Endothelial cell of umbilical vein (primary cell): ENCODE measurements around the gene ZG16. TPM values are rescaled to one million over a fixed set of nuclear protein-coding genes. Genes with fewer than 3 reads are reported as not detected.
"Not testable (repeated sequence)": the region's sequence is repeated elsewhere in the genome, so short reads cannot be mapped to it uniquely, and the experiment has no call there.

Experiments
- BruUV-seq: library from RNA; stranded (reverse); fragments of 400-500 nt; replicated peaks from 2 replicates; lab custom pipeline; 2021; lab: Mats Ljungman, UMichigan
- CTCF ChIA-PET: fragments of 300-600, 350-600 bp; sonication (Branson Sonifier 250); formaldehyde crosslinking; loops from one replicate; lab custom pipeline; 2021; ENCODE audit warnings: antibody characterized with exemption, inconsistent platforms; lab: Charles Lee
- POLR2A ChIA-PET: fragments of 300-600, 350-600 bp; sonication (Branson Sonifier 250); formaldehyde crosslinking; loops from one replicate; lab custom pipeline; 2021; ENCODE audit warnings: antibody characterized with exemption, inconsistent platforms; lab: Charles Lee
- DNase-seq: peaks from one replicate; pipeline ENCODE4 v3.0.0-alpha.2; 2011; ENCODE audit warnings: low read depth, low spot score
- FAIRE-seq: peaks from 2 replicates; lab custom pipeline; 2011; peaks lifted over from hg19 to GRCh38; lab: Jason Lieb, UNC
- H2AFZ ChIP-seq: 2 replicates; pipeline ENCODE4 v1.6.0; 2012; ENCODE audit warnings: low read depth, low read length, control low read depth, inconsistent platforms
- H3K27ac ChIP-seq: 2 replicates; pipeline ENCODE4 v1.5.1; 2011; ENCODE audit warnings: low read depth, mild to moderate bottlenecking, control low read depth, low read length, moderate library complexity; ENCODE audit not compliant: insufficient read depth
- H3K27me3 ChIP-seq, 2 experiments: 2 replicates each; pipeline versions ENCODE4 v1.6.0 to v1.6.1; 2011; ENCODE audit warnings: low read length in 2 of 2, mixed read lengths in 1 of 2; ENCODE audit not compliant: control insufficient read depth in 2 of 2, insufficient read depth in 2 of 2
- H3K36me3 ChIP-seq, 2 experiments: 2 replicates in 1 of 2; 3 replicates in 1 of 2; pipeline ENCODE4 v1.5.1; 2011; ENCODE audit warnings: low read length in 2 of 2, mild to moderate bottlenecking in 1 of 2, moderate library complexity in 1 of 2; ENCODE audit not compliant: control insufficient read depth in 2 of 2, insufficient read depth in 2 of 2; ENCODE audit errors: extremely low read depth in 1 of 2
- H3K4me1 ChIP-seq: 3 replicates; pipeline ENCODE4 v1.5.1; 2011; ENCODE audit warnings: mild to moderate bottlenecking, low read length; ENCODE audit not compliant: control insufficient read depth, insufficient read depth; ENCODE audit errors: extremely low read depth
- H3K4me2 ChIP-seq: 2 replicates; pipeline ENCODE4 v1.6.1; 2011; ENCODE audit warnings: low read length, control low read depth, mixed read lengths; ENCODE audit not compliant: insufficient read depth
- H3K4me3 ChIP-seq, 3 experiments: fragments of 200-600 bp in 1 of 3; sonication (generic), shearing (Covaris generic) in 1 of 3; replicated peaks in 1 of 3; 2 replicates each; pipeline ENCODE4 v1.5.1; 2011 to 2016; ENCODE audit warnings: control low read depth in 3 of 3, low read length in 3 of 3, mild to moderate bottlenecking in 2 of 3, inconsistent platforms in 1 of 3, low read depth in 1 of 3, moderate library complexity in 1 of 3; ENCODE audit not compliant: insufficient read depth in 1 of 3
- H3K79me2 ChIP-seq: 2 replicates; pipeline ENCODE4 v1.6.0; 2012; ENCODE audit warnings: low read length, inconsistent platforms; ENCODE audit not compliant: control insufficient read depth, insufficient read depth
- H3K9ac ChIP-seq: replicated peaks from 2 replicates; pipeline ENCODE3; 2011; ENCODE audit warnings: low read length, control low read depth; ENCODE audit not compliant: insufficient read depth; ENCODE audit errors: extremely low read depth
- H3K9me1 ChIP-seq: replicated peaks from 3 replicates; pipeline ENCODE4 v1.6.0; 2011; ENCODE audit warnings: mild to moderate bottlenecking, low read length; ENCODE audit not compliant: control insufficient read depth, insufficient read depth; ENCODE audit errors: extremely low read depth
- H3K9me3 ChIP-seq: replicated peaks from 2 replicates; pipeline ENCODE4 v1.5.1; 2012; ENCODE audit warnings: low read length, inconsistent platforms; ENCODE audit not compliant: control insufficient read depth, insufficient read depth
- H4K20me1 ChIP-seq: replicated peaks from 2 replicates; pipeline ENCODE3; 2011; ENCODE audit warnings: mild to moderate bottlenecking, low read length; ENCODE audit not compliant: control insufficient read depth, insufficient read depth; ENCODE audit errors: extremely low read depth
- EZH2 ChIP-seq: IDR thresholded peaks from 2 replicates; pipeline ENCODE4 v1.6.1; 2012; ENCODE audit warnings: borderline replicate concordance, low read depth, mild to moderate bottlenecking, moderate library complexity, low read length, inconsistent platforms; ENCODE audit not compliant: severe bottlenecking
- FOS ChIP-seq: IDR thresholded peaks from 2 replicates; pipeline ENCODE4 v1.6.1; 2011; ENCODE audit warnings: mild to moderate bottlenecking, low read length, moderate library complexity, borderline replicate concordance; ENCODE audit not compliant: insufficient read depth
- GATA2 ChIP-seq: IDR thresholded peaks from 2 replicates; pipeline ENCODE4 v1.7.0; 2011; ENCODE audit warnings: low read depth, mild to moderate bottlenecking, moderate library complexity, mixed read lengths, low read length; ENCODE audit not compliant: insufficient read length, insufficient read depth
- JUN ChIP-seq: IDR thresholded peaks from 2 replicates; pipeline ENCODE4 v1.6.1; 2011; ENCODE audit warnings: borderline replicate concordance, low read depth; ENCODE audit not compliant: insufficient read length, insufficient read depth
- MAX ChIP-seq: IDR thresholded peaks from 2 replicates; pipeline ENCODE4 v1.6.1; 2011; ENCODE audit not compliant: insufficient read depth, insufficient read length
- POLR2A ChIP-seq: IDR thresholded peaks from 2 replicates; pipeline ENCODE4 v1.6.1; 2012; ENCODE audit warnings: low read depth, mild to moderate bottlenecking, control low read depth, low read length
- POLR2AphosphoS5 ChIP-seq: IDR thresholded peaks from 2 replicates; pipeline ENCODE4 v1.6.1; 2012; ENCODE audit warnings: low read depth, mild to moderate bottlenecking, control low read depth, low read length, moderate library complexity; ENCODE audit not compliant: insufficient read depth
- dilution Hi-C: fragments of 300-500 bp; cut with MboI; formaldehyde crosslinking; loops from one replicate; pipeline ENCODE4 v1.15.0; 2019; ENCODE audit warnings: low sequenced_read_pairs; ENCODE audit not compliant: extremely low pct_ligation_motif_present
- intact Hi-C: fragments of 100-400 bp; cut with micrococcal nuclease; formaldehyde crosslinking; loops from one replicate; pipeline ENCODE4 v1.10.0; 2022
- polyA plus RNA-seq, 4 experiments: library from polyadenylated mRNA; depleted of rRNA in 3 of 4; stranded (reverse) in 3 of 4; unstranded in 1 of 4; fragments of >200 nt; gene quantifications; 2 replicates each; pipeline versions ENCODE4 v1.2.1 to v1.2.3, GENCODE V29; 2011 to 2012; ENCODE audit warnings: missing spikeins in 1 of 4
- total RNA-seq: library from RNA; stranded (reverse); gene quantifications from 2 replicates; pipeline ENCODE4 v1.2.3, GENCODE V29; 2021
- TF ChIP-seq, protein P1 (sequence below), 2 donors: IDR thresholded peaks; 1 replicate in 1 of 2; 2 replicates in 1 of 2; pipeline ENCODE4 v1.5.1; 2011; ENCODE audit warnings: low read length in 2 of 2, mild to moderate bottlenecking in 2 of 2, moderate library complexity in 2 of 2, control low read depth in 1 of 2, inconsistent platforms in 1 of 2, low read depth in 1 of 2; ENCODE audit not compliant: insufficient read depth in 1 of 2; ENCODE audit errors: extremely low read depth in 1 of 2

Gene ZG16
- total and polyA plus RNA-seq, 2 donors (not counting 3 experiments of a cell fraction or from before 2014, with no cell fraction given) = not detected

DNA sequence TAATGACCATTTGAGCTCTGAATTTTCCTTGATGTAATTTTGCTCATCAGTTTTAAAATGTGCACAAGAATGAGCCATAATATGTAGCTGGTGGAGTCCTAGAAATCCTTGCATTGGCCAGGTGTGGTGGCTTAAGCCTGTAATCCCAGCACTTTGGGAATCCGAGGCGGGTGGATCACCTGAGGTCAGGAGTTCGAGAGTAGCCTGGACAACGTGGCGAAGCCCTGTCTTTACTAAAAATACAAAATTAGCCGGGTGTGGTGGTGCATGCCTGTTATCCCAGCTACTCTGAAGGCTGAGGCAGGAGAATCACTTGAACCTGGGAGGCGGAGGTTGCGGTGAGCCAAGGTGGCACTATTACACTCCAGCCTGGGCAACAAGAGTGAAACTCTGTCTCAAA lies 21.0 kb upstream of the ZG16 start:
- H4K20me1 ChIP-seq, H3K9ac ChIP-seq, dilution Hi-C loops, FAIRE-seq, H3K4me1 ChIP-seq, H3K9me1 ChIP-seq, H3K36me3 ChIP-seq, H3K9me3 ChIP-seq, BruUV-seq, H3K4me2 ChIP-seq, intact Hi-C loops, H3K79me2 ChIP-seq, DNase-seq, H3K27ac ChIP-seq, H3K4me3 ChIP-seq, H3K27me3 ChIP-seq, POLR2A ChIA-PET, H2AFZ ChIP-seq: not testable (repeated sequence)
- CTCF ChIA-PET = interaction anchor here (0.9 to 1.0 kb wide), 2 partner anchors 28 kb away, joined by 4 read pairs; no protein-coding TSS in a partner anchor

- FAIRE-seq (no peak), DNase-seq (no peak)
- Histone ChIP-seq H3K79me2 (no peaks in the 10 kb centered on the region), H3K4me1 (no peaks in the 10 kb centered on the region), H3K9me3 (no peaks in the 10 kb centered on the region), H3K27ac (no peak overlapping the region), H3K36me3 (no peaks in the 10 kb centered on the region), H2AFZ (no peak overlapping the region), H3K4me3 (no peak overlapping the region), H3K27me3 (no peaks in the 10 kb centered on the region), H4K20me1 (no peaks in the 10 kb centered on the region), H3K9me1 (no peaks in the 10 kb centered on the region), H3K9ac (no peak overlapping the region), H3K4me2 (no peak overlapping the region)
- ChIA-PET CTCF (interaction anchor here (1.0 to 1.3 kb wide), 2 partner anchors 27 to 32 kb away, joined by 3 to 4 read pairs; partner anchors contain the start of gene KIF22), POLR2A (no interaction called here)
- no peak for TF ChIP-seq POLR2AphosphoS5
- no peak for TF ChIP-seq GATA2
- no peak for TF ChIP-seq POLR2A
- TF ChIP-seq, protein P1, sequence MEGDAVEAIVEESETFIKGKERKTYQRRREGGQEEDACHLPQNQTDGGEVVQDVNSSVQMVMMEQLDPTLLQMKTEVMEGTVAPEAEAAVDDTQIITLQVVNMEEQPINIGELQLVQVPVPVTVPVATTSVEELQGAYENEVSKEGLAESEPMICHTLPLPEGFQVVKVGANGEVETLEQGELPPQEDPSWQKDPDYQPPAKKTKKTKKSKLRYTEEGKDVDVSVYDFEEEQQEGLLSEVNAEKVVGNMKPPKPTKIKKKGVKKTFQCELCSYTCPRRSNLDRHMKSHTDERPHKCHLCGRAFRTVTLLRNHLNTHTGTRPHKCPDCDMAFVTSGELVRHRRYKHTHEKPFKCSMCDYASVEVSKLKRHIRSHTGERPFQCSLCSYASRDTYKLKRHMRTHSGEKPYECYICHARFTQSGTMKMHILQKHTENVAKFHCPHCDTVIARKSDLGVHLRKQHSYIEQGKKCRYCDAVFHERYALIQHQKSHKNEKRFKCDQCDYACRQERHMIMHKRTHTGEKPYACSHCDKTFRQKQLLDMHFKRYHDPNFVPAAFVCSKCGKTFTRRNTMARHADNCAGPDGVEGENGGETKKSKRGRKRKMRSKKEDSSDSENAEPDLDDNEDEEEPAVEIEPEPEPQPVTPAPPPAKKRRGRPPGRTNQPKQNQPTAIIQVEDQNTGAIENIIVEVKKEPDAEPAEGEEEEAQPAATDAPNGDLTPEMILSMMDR (IDR thresholded peaks at IDR 0.05; ENCODE audit: extremely low read depth in 1 of 2, insufficient read depth in 1 of 2, low read depth in 1 of 2, low read length in 2 of 2) = no peak
- no peak for TF ChIP-seq FOS
- TF ChIP-seq EZH2 = no peak
- no peak for TF ChIP-seq MAX
- TF ChIP-seq JUN = no peak
- dilution Hi-C loops = no loop called here
- BruUV-seq = no TSS peak
- intact Hi-C loops = no loop called here
These were observed 20.0 kb upstream of the ZG16 start for GRCh38 chr16:29757950-29758466.
